ENCODE results near the gene RD3L. TPM values are rescaled to one million over a fixed set of nuclear protein-coding genes. Genes with fewer than 3 reads are reported as not detected.

Gene RD3L
- total RNA-seq, 1 experiment from 2014 or later: not detected

- no peak for DNase-seq (ENCODE audit: low spot score)
Measured at GRCh38 chr14:103896578-103896977, 45.8 kb downstream of the RD3L start.

GRCh38 chr14:103894723-103895059, 47.6 kb downstream of the RD3L start:
- no peak for DNase-seq (ENCODE audit: low spot score)

GRCh38 chr14:103894034-103894722, 48.2 kb downstream of the RD3L start:
- no peak for DNase-seq (ENCODE audit: low spot score)

- DNase-seq (ENCODE audit: low spot score): no peak
Measured at GRCh38 chr14:103892247-103892646, 50.1 kb downstream of the RD3L start.

- no peak for DNase-seq (ENCODE audit: low spot score)
Measured at GRCh38 chr14:103891667-103892215, 50.6 kb downstream of the RD3L start.

GRCh38 chr14:103890821-103891666, 51.3 kb downstream of the RD3L start:
- no peak for DNase-seq (ENCODE audit: low spot score)

Other genes starting within 250 kb of the RD3L start
- 24.4 and 24.5 TPM in 2 replicates for gene XRCC3, start 227.1 kb downstream of the RD3L start, total RNA-seq (2014; rRNA removed; shearing (Covaris generic))
- 47.5 and 57.4 TPM in 2 replicates for gene ZFYVE21, start 226.7 kb downstream of the RD3L start, total RNA-seq (2014; rRNA removed; shearing (Covaris generic))
- gene PPP1R13B, start 95.0 kb downstream of the RD3L start, total RNA-seq (2014; rRNA removed; shearing (Covaris generic)): 4.0 and 4.8 TPM in 2 replicates
- gene TDRD9, start 14.1 kb downstream of the RD3L start, total RNA-seq (2014; rRNA removed; shearing (Covaris generic)): not detected in 2 replicates
- gene ASPG, start 143.2 kb upstream of the RD3L start, total RNA-seq (2014; rRNA removed; shearing (Covaris generic)): not detected in 2 replicates
- gene KIF26A, start 196.1 kb upstream of the RD3L start, total RNA-seq (2014; rRNA removed; shearing (Covaris generic)): 2.4 and 3.0 TPM in 2 replicates